Astrocyte (in vitro differentiated cells and primary cell): ENCODE data around the gene MRTFA.

Experiments used
- EZH2 ChIP-seq: IDR thresholded peaks from 2 replicates; pipeline ENCODE4 v1.6.1; 2012; ENCODE audit warnings: mild to moderate bottlenecking, low read length, inconsistent platforms; ENCODE audit not compliant: insufficient read depth
- TF ChIP-seq, protein P1 (sequence below): IDR thresholded peaks from 2 replicates; pipeline ENCODE4 v1.5.1; 2011; ENCODE audit warnings: low read depth, mild to moderate bottlenecking, inconsistent platforms, low read length, moderate library complexity; ENCODE audit not compliant: insufficient read depth

DNA sequence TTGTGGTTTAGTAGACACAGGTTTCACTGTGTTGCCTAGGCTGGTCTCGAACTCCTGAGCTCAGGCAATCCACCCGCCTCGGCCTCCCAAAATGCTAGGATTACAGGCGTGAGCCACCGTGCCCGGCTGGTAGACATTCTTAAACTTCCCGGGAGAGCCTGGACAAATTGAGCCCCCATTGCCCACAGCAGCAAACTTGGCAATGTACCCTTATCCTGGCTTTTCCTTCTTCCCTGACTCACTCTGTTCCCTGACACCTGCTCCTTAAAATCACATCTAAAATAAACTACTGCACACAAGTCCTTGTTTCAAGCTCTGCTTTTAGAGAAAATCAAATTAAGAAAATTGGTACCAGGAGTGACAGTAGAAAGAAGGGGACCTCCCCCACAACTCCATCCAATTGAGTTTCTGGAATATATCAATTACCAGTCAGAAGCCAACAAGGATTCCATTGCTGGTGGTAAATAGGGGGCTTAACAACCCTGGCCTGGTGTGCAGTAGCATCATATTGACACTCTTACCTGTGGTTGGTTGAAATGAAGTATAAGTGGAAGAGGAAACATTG, 35.4 kb upstream of the MRTFA start:
- TF ChIP-seq, protein P1, sequence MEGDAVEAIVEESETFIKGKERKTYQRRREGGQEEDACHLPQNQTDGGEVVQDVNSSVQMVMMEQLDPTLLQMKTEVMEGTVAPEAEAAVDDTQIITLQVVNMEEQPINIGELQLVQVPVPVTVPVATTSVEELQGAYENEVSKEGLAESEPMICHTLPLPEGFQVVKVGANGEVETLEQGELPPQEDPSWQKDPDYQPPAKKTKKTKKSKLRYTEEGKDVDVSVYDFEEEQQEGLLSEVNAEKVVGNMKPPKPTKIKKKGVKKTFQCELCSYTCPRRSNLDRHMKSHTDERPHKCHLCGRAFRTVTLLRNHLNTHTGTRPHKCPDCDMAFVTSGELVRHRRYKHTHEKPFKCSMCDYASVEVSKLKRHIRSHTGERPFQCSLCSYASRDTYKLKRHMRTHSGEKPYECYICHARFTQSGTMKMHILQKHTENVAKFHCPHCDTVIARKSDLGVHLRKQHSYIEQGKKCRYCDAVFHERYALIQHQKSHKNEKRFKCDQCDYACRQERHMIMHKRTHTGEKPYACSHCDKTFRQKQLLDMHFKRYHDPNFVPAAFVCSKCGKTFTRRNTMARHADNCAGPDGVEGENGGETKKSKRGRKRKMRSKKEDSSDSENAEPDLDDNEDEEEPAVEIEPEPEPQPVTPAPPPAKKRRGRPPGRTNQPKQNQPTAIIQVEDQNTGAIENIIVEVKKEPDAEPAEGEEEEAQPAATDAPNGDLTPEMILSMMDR, result no peak
- TF ChIP-seq EZH2, result no peak
